GM18873 (cell line): ENCODE results near the gene ASAH2B.
A peak's percentile ranks its signal among the peaks of the same experiment; 100 is the strongest.
"Not testable (repeated sequence)": the region's sequence is repeated elsewhere in the genome, so short reads cannot be mapped to it uniquely, and the experiment has no call there.

Source experiments
- ATAC-seq: cut with Tn5 transposase; IDR thresholded peaks from one replicate; pipeline ENCODE4 v1.9.1; 2021; ENCODE audit warnings: mild to moderate bottlenecking, moderate library complexity, moderate number of reproducible peaks; ENCODE audit not compliant: unreplicated experiment, low FRiP score

ASAH2B gene

GRCh38 chr10:50739618-50740292, at the start of gene ASAH2B:
Gene ASAH2B (plus strand): TSS chr10:50739936. CDS start chr10:50745131, 5,195 bp downstream.
- ATAC-seq, result peak; percentile 56

GRCh38 chr10:50697819-50698218, 41.9 kb upstream of the ASAH2B start:
- not testable (repeated sequence) for ATAC-seq

- not testable (repeated sequence) for ATAC-seq
Measured at GRCh38 chr10:50701947-50702346, 37.8 kb upstream of the ASAH2B start.

GRCh38 chr10:50702997-50703396, 36.7 kb upstream of the ASAH2B start:
- not testable (repeated sequence) for ATAC-seq

GRCh38 chr10:50704436-50705079, 35.2 kb upstream of the ASAH2B start:
- ATAC-seq, result not testable (repeated sequence)

- ATAC-seq, result not testable (repeated sequence)
Measured at GRCh38 chr10:50706006-50706405, 33.7 kb upstream of the ASAH2B start.

- not testable (repeated sequence) for ATAC-seq
Measured at GRCh38 chr10:50710241-50710640, 29.5 kb upstream of the ASAH2B start.

GRCh38 chr10:50723812-50724211, 15.9 kb upstream of the ASAH2B start:
- not testable (repeated sequence) for ATAC-seq

- ATAC-seq, result not testable (repeated sequence)
Measured at GRCh38 chr10:50728112-50728511, 11.6 kb upstream of the ASAH2B start.

- ATAC-seq, result not testable (repeated sequence)
Measured at GRCh38 chr10:50738987-50739617, 634 bp upstream of the ASAH2B start.

- ATAC-seq, result peak; percentile 37
Measured at GRCh38 chr10:50740293-50740648, 535 bp downstream of the ASAH2B start.

GRCh38 chr10:50742820-50743219, 3.1 kb downstream of the ASAH2B start:
- not testable (repeated sequence) for ATAC-seq

GRCh38 chr10:50766774-50767513, 27.2 kb downstream of the ASAH2B start:
- not testable (repeated sequence) for ATAC-seq

GRCh38 chr10:50772042-50772441, 32.3 kb downstream of the ASAH2B start:
- ATAC-seq, result not testable (repeated sequence)

- ATAC-seq, result not testable (repeated sequence)
Measured at GRCh38 chr10:50774868-50775267, 35.1 kb downstream of the ASAH2B start.

GRCh38 chr10:50780036-50780435, 40.3 kb downstream of the ASAH2B start:
- ATAC-seq, result not testable (repeated sequence)

- not testable (repeated sequence) for ATAC-seq
Measured at GRCh38 chr10:50782017-50782416, 42.3 kb downstream of the ASAH2B start.

- ATAC-seq, result not testable (repeated sequence)
Measured at GRCh38 chr10:50787962-50788361, 48.2 kb downstream of the ASAH2B start.

- no peak for ATAC-seq
Measured at GRCh38 chr10:50788951-50789945, 49.5 kb downstream of the ASAH2B start.

- ATAC-seq, result no peak
Measured at GRCh38 chr10:50794490-50794889, 54.8 kb downstream of the ASAH2B start.
